HG03558 (cell line): Measurements from ENCODE around the gene ZNF185.

Experiments
- ATAC-seq: cut with Tn5 transposase; IDR thresholded peaks from one replicate; pipeline ENCODE4 v1.9.1; 2021; ENCODE audit warnings: moderate number of reproducible peaks; ENCODE audit not compliant: unreplicated experiment; ENCODE audit errors: extremely low read depth

Gene ZNF185

DNA sequence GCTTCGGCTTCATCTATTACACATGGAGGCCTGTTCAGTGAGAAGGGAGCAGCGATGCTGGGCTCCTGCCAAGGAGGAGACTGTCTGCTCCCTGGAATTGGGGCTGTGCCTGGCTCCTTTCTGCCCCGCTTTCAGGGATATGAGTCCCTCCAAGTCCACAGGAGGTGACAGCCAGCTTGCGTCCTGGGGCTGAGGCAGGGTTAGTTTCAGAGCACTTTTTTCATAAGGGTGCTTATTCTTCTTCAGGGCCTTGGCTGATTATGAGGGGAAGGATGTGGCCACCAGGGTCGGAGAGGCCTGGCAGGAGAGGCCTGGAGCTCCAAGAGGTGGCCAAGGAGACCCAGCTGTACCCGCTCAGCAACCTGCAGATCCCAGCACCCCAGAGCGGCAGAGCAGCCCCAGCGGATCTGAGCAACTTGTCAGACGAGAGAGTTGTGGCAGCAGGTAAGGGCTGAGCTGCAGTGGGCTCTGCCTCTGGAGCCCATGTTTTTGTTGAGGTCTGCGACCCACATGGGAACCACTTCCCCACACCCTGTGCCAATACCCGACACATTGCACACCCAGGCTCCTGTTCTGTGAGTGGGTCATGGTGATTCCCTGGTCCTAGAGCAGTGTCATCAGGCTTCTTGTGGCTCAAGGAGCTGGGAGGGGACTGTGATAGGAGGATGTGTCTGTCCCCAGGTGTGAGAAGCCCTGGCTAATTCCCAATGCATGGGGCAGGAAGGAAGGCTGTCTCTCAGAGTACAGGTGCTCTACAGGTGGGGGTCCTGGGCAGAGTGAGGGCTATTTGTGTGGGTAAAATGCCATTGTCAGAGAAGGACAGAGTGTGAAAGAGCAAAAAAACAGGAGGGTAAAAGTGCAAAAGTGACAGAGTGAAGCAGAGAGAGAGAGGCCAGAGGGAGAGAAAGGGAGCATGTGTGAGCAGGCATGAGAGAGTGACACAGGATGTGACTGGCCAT lies 47.4 kb downstream of the ZNF185 start:
- ATAC-seq: no peak

DNA sequence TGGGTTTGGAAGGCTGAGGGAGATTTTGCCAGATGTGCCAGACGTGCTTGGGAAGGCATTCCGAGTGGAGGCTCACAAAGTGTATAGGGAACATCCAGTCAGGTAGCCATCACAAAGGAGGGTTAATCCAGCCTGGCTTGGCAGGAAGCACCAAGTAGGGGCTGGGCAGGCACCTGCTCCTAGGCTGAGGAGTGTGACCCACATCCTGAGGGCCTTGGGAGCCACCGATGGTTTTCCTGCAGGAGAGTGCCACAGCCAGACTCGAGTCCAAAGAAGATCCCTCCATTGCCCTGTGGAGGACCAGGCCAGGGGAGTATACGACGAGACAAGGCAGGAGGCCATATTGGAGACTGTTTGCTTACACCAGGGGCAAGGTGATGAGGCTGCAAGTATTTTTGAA lies 48.8 kb downstream of the ZNF185 start:
- no peak for ATAC-seq
